Ecto neural progenitor cell (in vitro differentiated cells): Measurements from ENCODE around the gene FIBIN.

Experiments used
- DNase-seq: peaks from one replicate; pipeline ENCODE4 v3.0.0-alpha.2; 2018; ENCODE audit warnings: low spot score

Gene FIBIN

GRCh38 chr11:26993965-26994457 is at the start of gene FIBIN:
Gene FIBIN (plus strand): TSS chr11:26994112. CDS start chr11:26994527, 415 bp downstream.
- DNase-seq = peak; percentile 66

GRCh38 chr11:26944866-26945664 is 48.8 kb upstream of the FIBIN start:
- no peak for DNase-seq

DNA sequence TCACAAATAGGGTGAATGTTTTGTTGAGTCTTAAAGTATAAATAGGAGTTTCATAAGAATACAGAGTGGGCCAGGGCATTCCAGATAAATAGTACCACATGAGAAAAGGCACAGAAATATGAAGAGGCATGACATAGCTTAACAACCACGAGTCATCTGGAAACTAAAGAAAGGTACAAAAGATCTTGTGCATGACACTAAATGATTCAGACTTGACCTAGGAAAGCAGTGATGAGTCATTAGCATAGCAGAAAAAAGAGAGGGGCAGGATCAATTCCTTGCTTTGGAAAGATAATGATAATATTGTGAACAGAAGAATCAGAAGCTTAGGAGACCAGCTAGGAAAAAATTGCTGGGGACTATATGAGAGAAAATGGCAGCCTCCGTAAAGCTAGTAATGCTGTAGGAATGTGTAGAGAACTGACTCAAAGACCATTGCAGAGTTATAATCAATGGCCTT is 47.6 kb upstream of the FIBIN start:
- no peak for DNase-seq

GRCh38 chr11:26947379-26947844 is 46.5 kb upstream of the FIBIN start:
- DNase-seq = no peak

- no peak for DNase-seq
These were observed 45.8 kb upstream of the FIBIN start for GRCh38 chr11:26947904-26948639.

DNA sequence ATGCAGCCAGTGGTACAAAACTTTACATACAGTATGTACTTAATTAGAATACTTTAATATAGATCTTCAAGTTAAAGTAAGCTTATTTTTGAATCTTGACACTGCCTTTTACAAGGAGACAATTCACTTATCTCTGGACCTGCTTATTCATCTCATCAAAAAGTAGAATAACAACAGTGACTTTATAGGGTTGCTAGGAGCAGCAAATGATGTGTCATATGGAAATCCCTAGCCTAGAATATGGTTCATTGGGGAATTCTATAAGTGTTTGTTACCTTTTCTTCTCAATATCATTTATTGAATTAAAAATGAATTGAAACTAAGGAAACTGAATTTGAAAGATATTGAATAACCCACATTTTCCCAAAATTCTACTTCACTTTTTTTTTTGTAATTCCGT is 45.0 kb upstream of the FIBIN start:
- no peak for DNase-seq

DNA sequence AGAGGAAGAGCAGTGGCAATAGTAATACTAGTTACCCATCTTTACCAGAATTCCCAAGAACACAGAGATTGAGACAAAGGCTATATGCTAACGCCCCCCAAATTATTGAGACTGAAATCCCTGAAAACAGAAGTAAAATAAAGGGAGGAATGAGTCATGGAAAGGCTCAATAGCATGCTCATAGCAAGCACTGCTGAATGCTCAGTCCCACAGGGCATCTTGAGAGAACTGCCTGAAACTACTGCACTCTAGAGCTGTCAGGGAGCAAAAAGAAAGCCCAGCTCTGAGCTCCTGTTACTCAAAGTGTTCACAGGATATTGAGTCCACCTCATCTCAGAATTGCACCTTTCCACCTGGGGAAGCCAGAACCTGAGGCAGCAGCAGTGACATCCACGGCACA is 44.1 kb upstream of the FIBIN start:
- DNase-seq = no peak

GRCh38 chr11:26950260-26950719 is 43.6 kb upstream of the FIBIN start:
- no peak for DNase-seq

DNA sequence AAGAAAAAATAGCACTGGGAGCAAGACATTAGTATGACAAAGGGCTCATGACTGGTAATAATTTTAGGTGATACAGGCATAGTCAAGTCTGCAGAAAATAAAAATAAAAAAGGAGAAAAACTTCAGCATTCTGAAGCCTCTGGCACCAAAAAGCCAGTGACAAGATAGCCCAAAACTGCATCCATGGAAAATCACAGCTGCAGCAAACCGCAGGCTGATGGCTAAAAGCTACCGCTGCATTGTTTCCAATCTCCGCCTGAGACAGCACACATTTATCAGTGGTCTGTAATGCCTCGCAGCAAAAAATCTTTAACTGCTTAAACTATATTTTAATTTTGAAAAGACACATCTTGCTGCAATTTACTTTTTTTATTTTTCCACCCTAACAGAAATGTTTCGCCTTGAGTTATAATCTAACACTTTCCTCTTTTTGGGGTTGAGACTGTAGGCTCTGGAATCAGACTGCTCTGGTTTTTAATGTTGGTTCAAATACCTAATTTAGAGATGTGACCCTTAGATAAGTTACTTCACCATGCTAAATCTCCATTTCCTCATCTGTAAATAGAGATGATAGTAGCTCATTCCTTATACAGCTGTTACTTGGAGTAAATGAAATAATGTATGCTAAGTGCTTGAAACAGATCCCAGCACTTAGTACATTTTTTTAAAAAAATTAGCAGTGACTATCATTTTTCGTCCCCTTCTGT is 42.0 kb upstream of the FIBIN start:
- no peak for DNase-seq

GRCh38 chr11:26953770-26954392 is 40.0 kb upstream of the FIBIN start:
- no peak for DNase-seq

- no peak for DNase-seq
These were observed 35.8 kb upstream of the FIBIN start for GRCh38 chr11:26958005-26958701.

- DNase-seq = no peak
These were observed 35.2 kb upstream of the FIBIN start for GRCh38 chr11:26958702-26959049.

DNA sequence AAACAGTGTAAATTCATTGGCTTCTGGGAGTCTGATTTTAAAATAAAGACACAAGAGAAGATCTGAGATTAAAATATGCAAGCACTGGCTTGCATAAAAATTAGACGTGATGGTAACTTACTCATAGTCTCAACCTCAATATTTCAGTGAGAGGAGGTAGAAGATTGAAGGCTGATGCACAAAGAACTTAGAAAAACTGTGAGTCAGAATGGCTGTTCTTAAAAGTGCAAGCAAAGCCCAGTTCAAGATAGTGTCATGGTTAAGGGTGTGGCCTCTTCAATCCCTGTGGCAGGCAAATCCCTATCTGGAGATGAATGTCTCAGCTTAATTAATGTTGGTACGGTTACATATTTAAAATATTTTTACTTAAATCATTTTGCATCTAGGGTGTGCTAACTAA is 33.6 kb upstream of the FIBIN start:
- no peak for DNase-seq

DNA sequence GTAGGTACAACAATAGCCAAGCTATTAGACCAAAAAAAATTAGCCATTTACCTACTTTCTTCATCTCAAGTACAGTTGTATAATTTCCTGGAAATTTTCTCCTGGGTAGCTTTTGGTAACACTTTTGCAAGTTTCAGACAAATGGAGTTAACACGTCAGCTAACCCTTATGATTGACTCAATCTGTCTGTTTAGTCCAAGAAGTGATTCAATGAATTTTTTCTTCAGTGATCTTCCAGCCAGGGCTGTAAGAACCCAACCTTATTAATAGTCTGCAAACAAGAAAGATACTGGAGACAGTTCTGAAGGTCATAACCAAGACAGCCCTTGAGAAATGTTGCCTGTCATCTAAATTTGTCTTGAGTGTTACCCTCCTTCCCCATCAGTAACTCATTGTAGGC is 30.1 kb upstream of the FIBIN start:
- no peak for DNase-seq

- DNase-seq = no peak
These were observed 29.6 kb upstream of the FIBIN start for GRCh38 chr11:26964339-26964738.

GRCh38 chr11:26964847-26965485 is 28.9 kb upstream of the FIBIN start:
- DNase-seq = peak; percentile 43

GRCh38 chr11:26971961-26972360 is 22.0 kb upstream of the FIBIN start:
- no peak for DNase-seq

DNA sequence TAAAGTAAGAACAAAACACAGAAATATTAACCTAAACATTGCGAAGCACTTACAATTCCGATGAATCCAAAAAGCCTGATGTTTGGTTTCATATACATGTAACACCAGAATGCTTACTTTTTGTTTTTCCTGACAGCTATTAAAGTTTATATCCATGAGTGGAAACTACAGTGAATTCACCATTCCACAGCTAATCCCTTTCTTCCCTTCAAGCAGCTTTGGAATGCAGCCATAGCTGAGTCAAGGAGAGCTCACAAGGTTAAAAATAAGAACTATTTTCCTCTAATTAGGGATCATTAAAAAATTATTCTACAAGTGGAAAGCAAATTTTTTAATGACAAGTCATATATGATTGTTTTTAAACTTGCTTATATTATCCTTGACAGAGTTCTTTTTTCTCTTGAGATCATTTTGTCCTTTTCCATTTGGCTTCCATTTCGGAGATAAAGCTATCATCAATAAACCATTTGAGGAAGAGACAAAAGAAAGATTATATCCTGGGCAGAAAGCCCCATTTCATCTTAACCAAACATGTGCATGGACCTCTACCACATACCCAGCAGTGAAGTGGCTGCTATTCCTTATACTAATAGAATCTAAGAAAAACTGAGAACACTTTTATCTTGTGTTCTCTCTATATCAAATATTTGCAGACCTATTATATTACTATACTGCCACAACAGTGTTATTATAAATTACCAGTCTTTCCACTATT is 19.7 kb upstream of the FIBIN start:
- DNase-seq = no peak

- DNase-seq = no peak
These were observed 18.9 kb upstream of the FIBIN start for GRCh38 chr11:26974996-26975395.

DNA sequence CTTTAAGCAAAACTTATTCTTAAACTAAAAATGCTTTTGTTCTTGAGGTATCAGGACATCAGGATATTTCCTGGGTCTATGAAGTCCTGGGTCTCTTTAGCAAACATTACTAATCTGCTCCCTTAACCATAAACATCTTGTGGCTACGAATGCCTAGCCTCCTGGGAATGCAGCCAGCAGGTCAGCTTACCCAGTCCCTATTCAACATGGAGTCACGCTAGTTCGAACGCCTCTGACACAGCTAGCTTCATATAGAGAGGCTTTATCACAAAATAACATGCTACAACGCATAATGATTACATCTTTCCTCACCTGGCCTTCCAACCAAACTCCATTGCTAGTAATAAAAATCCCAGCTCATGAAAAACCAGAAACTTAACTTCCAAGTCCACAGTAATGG is 17.5 kb upstream of the FIBIN start:
- no peak for DNase-seq
